Suppressor macrophage (primary cell): ENCODE data around the gene LGI4.
A peak's percentile ranks its signal among the peaks of the same experiment; 100 is the strongest.
"Not testable (repeated sequence)": the region's sequence is repeated elsewhere in the genome, so short reads cannot be mapped to it uniquely, and the experiment has no call there.

ENCODE experiments used
- DNase-seq, 4 experiments: peaks; one replicate each; pipeline ENCODE4 v3.0.0-alpha.2; 2020 to 2022

The LGI4 gene

DNA sequence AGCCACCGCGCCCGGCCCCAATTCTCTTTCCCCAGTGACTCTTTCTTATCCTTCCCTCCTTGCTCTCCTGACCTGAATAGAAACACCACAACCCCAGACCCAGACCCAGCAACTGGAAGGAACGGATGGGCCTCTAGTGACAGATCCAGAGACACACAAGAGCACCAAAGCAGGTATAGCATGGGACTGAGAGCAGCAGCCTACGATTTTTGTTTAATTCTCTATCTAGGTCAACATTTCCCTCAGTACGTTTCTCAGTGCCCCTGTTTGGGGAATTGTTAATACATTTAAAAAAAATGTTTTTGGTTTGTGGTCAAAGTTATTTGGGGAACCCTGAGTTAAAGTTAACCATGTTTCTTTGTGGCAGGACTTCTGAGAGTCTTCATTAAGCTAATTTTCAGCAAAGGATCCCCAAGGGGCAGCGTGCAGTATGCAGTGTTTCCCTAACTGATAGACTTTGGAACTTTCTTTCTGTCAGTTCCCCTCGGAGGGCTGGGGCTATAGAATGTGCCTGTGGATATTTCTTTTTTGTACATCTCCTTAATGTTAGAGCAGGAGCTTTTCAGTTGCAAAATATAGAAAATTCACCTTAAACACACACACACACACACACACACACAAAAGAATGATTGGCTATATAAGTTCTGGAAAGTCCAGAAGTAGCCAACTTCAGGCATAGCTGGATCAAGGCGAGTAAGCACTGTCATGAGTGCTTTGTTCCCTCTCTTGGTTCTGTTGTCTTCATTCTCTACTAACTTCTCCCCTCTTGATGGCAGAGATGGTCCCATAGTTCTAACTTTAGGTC is 26.0 kb upstream of the LGI4 start:
- DNase-seq = no peak

DNA sequence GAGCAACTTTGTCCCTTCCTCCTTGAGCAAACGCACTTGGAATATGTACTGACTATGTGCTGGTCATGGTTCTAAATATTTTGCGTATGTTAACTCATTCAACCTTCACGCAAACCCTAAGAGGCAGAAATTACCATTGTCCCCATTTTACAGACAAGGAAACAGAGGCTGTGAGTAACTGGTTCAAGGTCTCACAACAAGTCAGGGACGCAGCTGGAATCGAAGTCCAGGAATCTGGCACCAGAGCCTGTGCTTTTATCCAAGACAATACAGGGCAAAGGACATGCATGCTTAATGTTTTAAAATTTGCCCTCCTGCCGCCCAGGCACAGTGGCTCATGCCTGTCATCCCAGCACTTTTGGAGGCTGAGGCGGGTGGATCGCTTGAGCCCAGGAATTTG is 24.7 kb upstream of the LGI4 start:
- DNase-seq = no peak

- no peak for DNase-seq
Observed at GRCh38 chr19:35157431-35157830, 22.6 kb upstream of the LGI4 start.

DNA sequence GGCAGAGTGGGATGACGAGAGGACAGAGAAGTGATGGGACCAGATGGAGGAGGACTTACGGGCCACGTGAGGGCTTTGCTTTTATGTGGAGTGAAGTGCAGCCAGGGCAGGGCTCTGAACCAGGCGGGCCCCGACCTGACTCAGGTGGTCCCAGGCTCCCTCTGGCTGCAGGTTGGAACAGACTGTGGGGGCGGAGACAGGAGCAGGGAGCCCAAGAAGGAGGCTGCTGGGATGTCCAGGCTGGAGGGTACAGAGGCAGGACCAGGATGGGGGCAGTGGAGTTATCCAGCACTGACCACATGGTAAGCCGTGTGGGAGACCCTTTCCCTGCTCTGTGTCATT is 21.8 kb upstream of the LGI4 start:
- DNase-seq = no peak

DNA sequence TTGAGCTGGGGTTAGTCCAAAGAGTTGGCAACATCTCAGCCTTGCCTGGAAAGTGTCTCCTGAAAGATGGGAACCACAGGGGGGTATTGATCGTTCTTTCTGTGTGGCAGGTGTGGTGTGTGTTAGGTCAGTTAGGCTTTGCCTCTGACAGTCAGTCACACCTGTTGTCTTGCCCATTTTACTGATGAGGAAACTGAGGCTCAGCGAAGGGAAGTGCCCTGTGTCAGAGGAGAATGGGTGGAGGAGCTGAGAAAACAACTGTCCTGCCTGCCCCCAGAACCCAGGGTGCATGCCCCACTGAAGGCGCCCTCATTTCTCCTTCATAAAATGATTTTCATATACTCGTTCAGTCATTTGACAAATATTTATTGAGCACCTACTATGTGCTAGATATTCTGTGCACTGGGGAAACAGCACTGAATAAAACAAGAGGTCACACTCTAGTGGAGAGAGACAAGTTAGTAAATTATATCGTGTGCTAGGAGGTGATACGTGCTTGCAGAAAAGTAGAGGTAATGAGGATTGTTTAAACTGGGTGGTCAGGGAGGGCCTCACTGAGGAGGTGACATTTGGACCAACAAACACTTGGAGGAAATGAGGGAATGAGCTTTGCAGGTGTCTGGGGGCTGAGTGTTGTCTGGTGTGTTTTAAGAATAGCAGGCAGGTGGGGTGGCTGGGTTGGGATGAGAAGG is 21.3 kb upstream of the LGI4 start:
- no peak for DNase-seq

GRCh38 chr19:35155441-35155840 is 20.6 kb upstream of the LGI4 start:
- DNase-seq = peak; percentile 33 to 64 (median 54)

DNA sequence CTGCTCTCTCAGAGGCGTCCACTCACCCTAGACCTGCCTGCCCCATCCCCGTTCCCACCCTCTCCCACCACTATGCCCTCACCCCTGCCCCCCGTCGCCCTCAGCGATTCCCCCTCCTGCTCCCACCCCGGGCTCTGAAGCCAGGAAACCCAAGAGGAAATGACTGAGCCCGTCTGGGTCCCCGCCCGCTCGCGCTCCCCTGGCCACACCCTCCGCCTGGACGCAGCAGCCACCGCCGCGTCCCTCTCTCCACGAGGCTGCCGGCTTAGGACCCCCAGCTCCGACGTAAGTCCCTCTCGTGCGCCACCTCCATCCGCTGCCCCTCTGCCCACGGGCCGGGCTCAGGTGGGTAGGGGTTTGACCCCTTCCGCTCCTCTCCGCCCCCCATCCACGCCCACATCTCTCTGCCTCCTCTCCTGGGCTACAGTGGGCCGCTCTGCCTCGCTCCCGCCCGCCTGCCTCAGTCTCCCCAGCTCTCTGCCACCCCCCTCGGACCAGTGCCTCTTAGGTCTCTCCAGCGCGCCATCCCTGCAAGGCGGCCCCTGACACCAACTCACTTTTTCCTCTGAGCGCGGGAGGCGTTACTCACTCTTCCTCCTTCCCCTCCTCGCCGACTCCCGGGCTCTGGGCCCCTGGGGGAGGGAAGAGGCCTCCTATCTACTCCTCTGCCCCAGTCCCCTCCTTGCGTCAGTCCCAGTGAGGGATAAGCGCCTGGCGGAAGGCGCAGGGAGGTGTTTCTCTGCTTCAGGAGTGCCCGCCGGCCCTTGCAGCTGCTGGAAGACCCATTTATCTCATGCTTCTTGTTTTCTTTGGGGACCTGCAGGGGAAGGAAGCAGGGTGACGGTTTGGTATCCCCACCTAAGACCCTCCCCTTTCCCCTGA is 19.9 kb upstream of the LGI4 start, which contains the start of gene FXYD5:
Gene FXYD5, plus strand, starts transcription at position 211 of the 882 bp plus-strand sequence. CDS start 816 bp downstream, outside the sequence.
- DNase-seq = peak; percentile 83 to 92 (median 90)

DNA sequence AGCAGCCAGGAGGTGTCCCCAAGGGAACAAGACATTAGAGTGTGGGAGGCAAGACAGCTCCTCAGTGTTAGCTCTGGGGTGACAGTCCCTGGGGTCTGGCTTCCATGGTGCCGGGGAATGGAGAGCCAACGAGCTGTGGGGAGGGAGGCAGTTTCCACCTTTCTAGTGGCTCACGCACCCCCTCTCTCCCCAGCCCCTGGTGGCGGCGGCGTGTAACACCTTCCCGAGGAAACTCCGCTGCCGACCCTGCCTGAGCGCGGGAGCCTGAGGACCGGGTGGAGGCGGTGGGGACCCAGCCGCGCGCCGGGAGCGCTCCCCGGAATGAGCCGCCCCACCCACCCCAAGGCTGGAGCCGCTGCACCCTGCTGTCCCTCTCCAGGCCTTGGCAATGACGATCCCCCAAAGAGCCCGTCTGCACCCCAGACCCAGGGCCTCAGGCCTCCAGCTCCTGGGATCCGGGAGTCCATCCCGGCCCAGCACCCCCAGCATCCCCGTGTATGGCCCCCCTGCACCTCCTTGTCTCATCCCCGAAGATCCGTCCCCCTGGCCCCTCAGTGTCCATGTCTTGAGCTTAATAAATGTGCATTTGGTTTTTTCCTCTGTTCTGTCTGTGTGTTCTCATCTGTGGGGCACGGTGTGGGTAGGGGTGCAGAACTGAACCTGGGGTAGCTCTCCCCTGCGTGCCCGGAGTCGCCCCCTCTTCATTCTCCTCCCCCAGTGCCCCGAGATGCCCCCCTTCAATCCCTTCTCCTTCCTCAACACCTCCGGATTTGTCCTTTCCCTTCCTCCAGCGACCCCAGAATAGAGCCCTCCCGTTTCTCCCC is 19.1 kb upstream of the LGI4 start:
- DNase-seq = peak; percentile 29 to 72 (median 56)

DNA sequence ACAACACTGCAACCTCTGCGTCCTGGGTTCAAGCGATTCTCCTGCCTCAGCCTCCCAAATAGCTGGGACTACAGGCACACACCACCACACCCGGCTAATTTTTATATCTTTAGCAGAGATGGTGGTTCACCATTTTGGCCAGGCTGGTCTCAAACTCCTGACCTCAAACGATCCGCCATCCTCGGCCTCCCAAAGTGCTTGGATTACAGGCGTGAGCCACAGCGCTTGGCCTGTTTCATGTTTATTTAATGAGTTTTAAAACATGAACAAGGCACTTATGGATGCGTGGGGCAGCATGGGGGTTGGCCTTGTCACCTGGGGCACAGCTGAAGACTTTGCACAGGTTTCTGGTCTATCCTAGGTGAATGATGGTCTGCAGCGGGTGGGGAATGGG is 18.3 kb upstream of the LGI4 start:
- not testable (repeated sequence) for DNase-seq

DNA sequence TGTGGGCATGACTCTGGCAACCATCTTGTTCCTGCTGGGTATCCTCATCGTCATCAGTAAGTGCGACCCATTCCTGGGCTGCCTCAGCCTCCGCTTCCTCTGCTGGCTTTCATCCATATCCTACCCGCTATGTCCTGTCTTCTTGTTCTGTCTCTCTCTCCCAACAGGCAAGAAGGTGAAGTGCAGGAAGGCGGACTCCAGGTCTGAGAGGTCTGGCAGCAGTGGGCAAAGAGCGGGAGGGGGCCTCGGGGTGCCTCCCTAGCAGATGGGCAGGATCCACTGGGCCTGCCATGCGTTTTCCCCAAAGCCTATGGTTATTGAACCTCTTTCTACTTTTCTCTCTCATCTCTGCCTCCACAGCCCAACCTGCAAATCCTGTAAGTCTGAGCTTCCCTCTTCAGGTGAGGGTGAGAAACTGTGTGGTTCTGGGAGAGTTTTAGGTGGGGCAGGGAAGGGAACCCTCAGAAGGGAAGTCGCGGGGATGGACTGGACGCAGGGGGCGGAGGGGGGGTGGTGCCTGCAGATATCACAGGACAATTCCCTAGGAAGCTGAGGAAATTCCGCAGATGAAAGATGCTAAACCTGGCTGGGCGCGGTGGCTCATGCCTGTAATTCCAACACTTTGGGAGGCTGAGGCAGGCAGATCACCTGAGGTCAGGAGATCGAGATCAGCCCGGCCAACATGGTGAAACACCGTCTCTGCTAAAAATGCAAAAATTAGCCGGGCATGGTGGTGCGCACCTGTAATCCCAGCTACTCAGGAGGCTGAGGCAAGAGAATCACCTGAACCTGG is 16.6 kb upstream of the LGI4 start:
- no peak for DNase-seq

DNA sequence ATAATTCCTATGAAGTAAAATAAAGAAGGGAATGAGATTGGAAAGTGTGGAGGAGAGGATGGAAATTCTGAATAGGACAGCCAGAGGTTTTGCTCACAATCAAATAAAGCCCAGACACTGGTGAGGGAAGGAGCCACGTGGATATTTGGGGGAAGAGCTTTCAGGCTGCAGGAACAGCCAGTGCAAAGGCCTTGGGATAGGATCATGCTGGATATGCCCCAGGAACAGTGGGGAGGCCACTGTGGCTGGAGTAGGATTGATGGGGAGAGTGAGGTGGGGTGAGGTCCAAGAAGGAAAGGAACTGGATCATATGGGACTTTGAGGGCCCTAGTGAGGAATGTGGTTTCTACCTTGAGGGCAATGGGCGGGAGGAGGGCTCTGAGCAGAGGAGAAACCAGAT is 15.6 kb upstream of the LGI4 start:
- DNase-seq = no peak

- DNase-seq = no peak
Observed at GRCh38 chr19:35149463-35149862, 14.6 kb upstream of the LGI4 start.

DNA sequence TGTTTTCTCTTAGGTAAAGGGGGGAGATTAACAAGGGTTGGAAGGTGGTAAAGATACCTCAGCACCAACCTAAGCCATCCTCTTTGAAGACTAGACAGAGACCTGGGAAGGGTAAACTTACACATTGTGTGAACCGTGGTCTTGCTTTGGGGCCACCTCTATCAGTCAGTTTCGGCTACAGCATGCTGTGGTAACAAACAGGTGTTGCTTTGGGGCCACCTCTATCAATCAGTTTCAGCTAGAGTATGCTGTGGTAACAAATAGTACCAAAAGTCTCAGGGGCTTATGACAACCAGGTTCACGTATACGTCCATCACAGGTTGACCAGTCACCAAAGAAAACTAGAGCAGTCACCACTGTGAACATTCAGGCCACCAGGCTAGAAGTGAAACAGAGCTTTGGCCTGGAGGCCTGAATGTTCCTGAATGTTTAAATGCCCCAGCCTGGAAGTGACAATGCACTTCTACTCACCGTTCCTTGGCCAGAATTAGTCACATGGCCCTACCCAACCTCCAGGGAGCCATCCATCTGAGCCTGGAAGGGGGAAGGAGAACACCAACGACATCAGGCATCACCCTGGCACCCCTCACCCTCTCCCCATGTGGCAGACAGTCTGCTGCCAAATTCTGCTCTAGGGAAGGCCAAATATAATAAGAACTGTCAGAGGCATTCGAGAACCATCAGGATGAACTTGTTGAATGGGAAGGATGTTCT is 12.0 kb upstream of the LGI4 start:
- DNase-seq = peak; percentile 24 to 54 (median 48)

DNA sequence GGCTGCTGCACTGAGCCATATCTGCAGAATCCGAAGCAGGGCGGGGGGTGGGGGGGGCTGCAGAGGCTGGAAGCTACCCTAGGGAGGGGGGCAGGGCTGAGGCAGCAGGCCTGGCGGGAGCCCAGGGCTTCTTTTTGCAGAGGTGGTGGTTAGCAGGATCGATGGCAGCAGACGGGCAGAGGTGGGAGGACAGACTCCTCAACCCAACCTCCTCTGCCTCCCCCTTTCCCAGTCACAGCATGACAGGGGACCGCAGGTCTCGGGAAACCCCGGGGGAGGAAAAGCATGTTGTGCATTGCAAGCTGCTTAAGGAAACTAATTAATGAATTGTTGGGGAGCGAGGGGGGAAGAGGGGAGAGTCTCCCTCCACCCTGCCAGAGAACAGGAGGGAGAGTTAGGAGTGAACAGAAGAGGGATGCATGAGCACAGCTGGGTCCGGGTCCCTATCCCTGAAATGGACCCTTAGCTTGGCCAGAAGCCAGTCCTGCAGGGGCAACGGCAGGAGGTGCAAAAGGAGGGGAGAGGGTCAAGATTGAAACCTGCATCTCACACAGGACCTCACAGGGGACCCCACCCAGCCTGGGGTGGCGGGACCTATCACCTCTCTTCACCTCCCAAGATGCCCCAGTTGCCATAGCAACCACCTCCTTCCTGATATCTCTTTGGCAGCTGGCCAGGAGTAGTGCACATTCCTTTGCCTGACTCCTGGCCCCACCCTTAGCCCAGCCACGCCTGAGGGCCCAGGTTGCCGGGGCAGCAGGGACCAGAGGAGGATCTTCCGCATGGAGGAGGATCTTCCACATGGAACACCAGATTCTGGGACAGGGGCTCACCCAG is 10.0 kb upstream of the LGI4 start:
- DNase-seq = no peak

DNA sequence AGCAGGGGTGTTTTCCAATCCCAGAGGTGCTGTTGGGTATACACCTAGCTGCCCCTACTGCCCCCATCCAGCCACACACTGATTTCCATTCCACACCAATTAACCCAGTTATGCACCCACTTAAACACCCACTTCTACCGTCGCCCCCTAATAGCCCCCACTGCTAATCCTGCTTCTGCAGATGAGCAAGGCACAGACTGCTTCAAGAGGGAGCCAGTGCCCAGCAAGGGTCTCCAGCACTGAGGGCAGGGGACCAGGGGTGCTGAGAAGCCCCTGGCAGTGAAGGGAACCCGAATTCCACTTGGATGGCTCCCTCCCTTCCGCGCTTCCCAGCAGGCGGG is 9.4 kb upstream of the LGI4 start:
- DNase-seq = no peak

- DNase-seq = no peak
Observed at GRCh38 chr19:35143818-35144217, 9.0 kb upstream of the LGI4 start.

DNA sequence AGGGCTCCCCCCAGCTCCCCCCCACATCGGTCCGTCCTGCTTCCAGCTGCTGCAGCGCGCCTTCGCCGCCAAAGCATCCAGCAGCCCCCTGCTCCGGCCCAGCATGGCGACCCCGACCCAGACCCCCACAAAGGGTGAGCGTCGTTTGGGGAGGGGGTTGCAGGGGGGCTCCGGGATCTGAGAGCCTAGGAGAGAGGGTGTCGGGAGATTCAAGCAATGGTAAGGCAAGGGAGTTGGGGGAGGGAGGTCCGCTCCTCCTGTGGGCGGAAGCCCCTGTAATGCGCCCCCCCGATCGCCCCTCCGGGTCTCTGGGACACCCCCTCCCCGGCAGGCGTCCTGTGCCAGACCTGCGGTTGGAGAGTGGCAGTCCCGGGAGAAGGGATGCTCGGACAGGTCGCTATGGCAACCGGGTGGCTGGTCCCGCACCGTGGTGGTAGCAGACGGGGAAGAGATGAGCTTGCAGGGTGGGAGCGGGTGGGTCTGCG is 8.4 kb upstream of the LGI4 start, which contains the start of gene FXYD7:
Gene FXYD7, plus strand, starts transcription at position 25 of the 485 bp plus-strand sequence. Its CDS starts 79 bp downstream, at position 104.
- DNase-seq = no peak

- DNase-seq = peak; percentile 44 to 80 (median 68)
Observed at GRCh38 chr19:35142606-35143230, 7.9 kb upstream of the LGI4 start.
